Liver (tissue), 3 donors: ENCODE results near the gene XKR7.

Source experiments
- CTCF ChIP-seq: fragments of 150-350 bp; IDR thresholded peaks from 2 replicates; pipeline ENCODE4 v1.5.1; 2017; ENCODE audit warnings: improper control_type of control experiment, low read depth, low read length; ENCODE audit not compliant: missing input control
- HNF4A ChIP-seq, 2 donors: conservative IDR thresholded peaks; 2 replicates each; pipeline ENCODE4 v1.6.1; 2016; ENCODE audit warnings: antibody characterized with exemption in 2 of 2, mild to moderate bottlenecking in 2 of 2
- JUND ChIP-seq, 2 donors: IDR thresholded peaks; 2 replicates each; pipeline ENCODE4 v1.6.1; 2016; ENCODE audit warnings: antibody characterized with exemption in 2 of 2
- donor health status: healthy.
- donor health status: healthy.

GRCh38 chr20:31918466-31919105 lies 49.4 kb upstream of the XKR7 start:
- no peak for TF ChIP-seq HNF4A (conservative IDR thresholded peaks at IDR 0.05)
- no peak for TF ChIP-seq JUND (IDR thresholded peaks at IDR 0.05)
- no peak for TF ChIP-seq CTCF
